ENCODE results near the gene ACVR1B.
A peak's percentile ranks its signal among the peaks of the same experiment; 100 is the strongest.

Gene ACVR1B

DNA sequence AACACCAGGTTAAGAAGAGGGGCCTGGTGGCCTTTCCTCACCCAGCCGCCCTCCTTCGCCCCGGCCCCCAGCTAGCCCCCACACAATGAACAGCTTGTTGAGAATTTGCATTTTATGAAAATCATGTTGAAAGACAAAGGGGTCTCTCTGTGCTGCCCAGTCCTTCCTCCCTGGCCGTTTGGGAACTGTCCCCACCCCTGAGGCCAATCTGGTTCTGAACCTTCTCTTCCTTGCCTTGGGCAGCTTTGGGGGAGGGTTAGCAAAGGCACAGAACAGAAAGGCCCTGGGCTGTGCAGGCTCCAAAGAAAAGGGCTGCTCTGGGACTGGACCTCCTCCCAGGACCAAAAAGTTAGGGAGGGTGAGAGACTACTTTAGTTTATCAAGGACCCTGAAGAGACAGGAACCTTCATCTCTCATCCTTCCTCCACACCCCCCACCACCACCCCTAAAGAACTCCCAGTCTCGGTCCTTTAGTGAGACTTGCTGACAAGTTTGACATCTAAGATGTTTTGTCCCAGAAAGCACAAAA lies 56.5 kb downstream of the ACVR1B start:
- TF ChIP-seq, protein P1, sequence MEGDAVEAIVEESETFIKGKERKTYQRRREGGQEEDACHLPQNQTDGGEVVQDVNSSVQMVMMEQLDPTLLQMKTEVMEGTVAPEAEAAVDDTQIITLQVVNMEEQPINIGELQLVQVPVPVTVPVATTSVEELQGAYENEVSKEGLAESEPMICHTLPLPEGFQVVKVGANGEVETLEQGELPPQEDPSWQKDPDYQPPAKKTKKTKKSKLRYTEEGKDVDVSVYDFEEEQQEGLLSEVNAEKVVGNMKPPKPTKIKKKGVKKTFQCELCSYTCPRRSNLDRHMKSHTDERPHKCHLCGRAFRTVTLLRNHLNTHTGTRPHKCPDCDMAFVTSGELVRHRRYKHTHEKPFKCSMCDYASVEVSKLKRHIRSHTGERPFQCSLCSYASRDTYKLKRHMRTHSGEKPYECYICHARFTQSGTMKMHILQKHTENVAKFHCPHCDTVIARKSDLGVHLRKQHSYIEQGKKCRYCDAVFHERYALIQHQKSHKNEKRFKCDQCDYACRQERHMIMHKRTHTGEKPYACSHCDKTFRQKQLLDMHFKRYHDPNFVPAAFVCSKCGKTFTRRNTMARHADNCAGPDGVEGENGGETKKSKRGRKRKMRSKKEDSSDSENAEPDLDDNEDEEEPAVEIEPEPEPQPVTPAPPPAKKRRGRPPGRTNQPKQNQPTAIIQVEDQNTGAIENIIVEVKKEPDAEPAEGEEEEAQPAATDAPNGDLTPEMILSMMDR (IDR thresholded peaks at IDR 0.05) = no peak
- Histone ChIP-seq H3K4me3 (ENCODE audit: low read depth in 1 of 2, low read length in 1 of 2) (peak overlapping the region in 1 of 2 experiments; percentile 63), H3K9me3 (no peaks in the 10 kb centered on the region), H3K36me3 (no peaks in the 10 kb centered on the region), H3K4me1 (ENCODE audit: control insufficient read depth in 1 of 2, insufficient read depth in 1 of 2, low read depth in 1 of 2, low read length in 1 of 2) (peaks cover 24 to 30% of the 10 kb centered on the region in 2 experiments), H3K27ac (no peak overlapping the region), H3K27me3 (peaks cover 81% of the 10 kb centered on the region)

DNA sequence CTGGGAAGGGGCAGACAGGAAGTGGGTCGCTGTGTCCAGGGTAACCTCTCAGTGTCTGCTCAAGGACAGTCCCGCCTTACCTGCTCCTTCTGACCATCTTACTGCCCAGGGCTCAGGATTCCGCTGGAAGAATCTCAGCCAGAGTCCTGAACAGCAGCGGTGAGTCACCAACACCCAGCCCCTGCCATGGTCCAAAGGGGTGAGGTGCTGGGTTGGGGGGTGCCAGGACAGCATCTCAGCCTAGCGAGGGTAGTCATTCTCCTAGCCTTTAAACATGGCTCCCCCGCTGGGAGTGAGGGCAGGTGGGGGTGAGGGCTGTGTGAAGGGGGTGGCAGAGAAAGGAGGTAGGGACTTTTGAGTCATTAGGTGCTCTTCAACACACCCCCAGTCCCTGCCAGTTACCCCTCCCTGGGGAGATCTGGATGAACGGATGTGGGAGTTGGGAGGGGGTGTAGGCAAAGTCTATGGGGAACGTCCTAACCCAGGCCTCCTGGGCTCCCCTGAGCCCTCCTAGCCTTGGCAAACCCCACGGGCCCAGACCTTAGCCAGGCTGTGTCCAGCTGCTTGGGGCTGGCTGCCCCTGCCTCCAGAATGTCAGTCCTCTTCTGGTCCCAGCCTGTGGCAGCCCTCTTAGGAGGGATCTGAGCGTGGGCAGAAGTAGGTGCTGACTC lies 57.7 kb downstream of the ACVR1B start:
- H3K27ac ChIP-seq = no peak overlapping the region

DNA sequence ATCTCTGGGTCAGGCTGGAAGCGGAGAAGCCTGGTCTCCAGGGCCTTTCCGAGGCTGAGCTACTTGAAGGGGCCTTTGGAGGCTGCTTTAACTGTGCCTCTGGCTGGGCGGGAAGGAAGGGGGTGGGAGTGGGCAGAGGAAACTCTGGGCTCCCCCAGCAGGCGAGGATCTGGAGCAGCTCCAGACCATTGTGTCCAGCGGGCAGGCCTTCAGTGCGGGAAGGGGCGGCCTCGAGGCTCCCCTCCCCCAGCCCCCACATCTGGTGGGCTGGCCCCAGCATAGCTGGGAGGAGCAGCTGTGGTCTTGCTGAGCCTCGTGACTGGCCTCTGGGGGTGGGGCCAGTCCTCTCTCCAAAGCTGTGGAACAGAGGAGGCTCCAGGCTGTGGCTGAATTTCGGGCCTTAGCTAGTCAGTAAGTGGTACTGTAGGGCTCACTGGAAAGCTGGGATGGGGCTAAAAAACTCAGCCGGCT lies 58.7 kb downstream of the ACVR1B start:
- peaks cover 23 to 26% of the 10 kb centered on the region in 2 experiments for H3K4me1 ChIP-seq (ENCODE audit: control insufficient read depth in 1 of 2, insufficient read depth in 1 of 2, low read depth in 1 of 2, low read length in 1 of 2)

More for the DNA sequence above, 57.7 kb downstream of the ACVR1B start:
- Histone ChIP-seq H3K9me3 (no peaks in the 10 kb centered on the region), H3K36me3 (no peaks in the 10 kb centered on the region), H3K4me1 (ENCODE audit: control insufficient read depth in 1 of 2, insufficient read depth in 1 of 2, low read depth in 1 of 2, low read length in 1 of 2) (peaks cover 24 to 30% of the 10 kb centered on the region in 2 experiments), H3K4me3 (ENCODE audit: low read depth in 1 of 2, low read length in 1 of 2) (no peak overlapping the region), H3K27me3 (peaks cover 72% of the 10 kb centered on the region)
- TF ChIP-seq, protein P1 (IDR thresholded peaks at IDR 0.05) = no peak

DNA sequence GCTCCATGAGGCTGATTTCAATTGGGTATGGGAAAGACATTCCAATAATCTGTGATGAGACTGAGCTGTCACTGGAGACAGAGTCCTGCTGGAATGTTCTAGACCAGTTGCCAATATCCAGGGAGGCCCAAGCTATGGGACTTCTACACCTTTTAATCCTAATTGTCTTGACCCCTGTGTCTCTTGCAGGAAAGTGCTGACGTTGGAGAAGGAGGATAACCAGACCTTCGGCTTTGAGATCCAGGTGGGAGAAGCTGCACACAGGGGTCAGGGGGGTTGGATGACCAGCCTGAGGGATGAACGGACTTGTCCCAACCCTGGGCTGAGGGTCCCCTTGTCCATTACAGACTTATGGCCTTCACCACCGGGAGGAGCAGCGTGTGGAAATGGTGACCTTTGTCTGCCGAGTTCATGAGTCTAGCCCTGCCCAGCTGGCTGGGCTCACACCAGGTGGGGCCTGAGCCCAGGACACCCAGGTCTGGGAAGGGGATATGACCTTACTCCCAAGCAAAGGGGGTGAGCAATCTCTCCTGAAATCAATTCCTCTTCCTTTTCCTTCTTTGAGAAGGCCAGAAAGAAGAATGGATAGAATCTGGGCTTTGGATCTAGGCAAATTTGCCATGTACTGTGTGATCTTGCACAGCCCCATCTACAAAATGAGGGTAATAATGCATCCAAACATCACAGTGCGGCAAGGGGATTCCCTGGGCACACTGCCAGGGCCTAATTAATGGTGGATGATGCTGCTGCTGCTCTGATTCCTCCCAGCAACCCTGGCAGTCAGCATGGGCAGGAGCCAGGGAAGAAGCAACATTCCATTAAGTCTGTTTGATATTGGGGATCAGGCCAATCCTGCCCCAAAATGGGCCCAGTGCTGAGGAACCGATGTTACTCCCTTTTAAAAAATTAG lies 59.4 kb downstream of the ACVR1B start:
- Histone ChIP-seq H3K27me3 (peaks cover 54% of the 10 kb centered on the region), H3K9me3 (no peaks in the 10 kb centered on the region), H3K4me3 (ENCODE audit: low read depth in 1 of 2, low read length in 1 of 2) (no peak overlapping the region), H3K4me1 (ENCODE audit: control insufficient read depth in 1 of 2, insufficient read depth in 1 of 2, low read depth in 1 of 2, low read length in 1 of 2) (peaks cover 16 to 18% of the 10 kb centered on the region in 2 experiments), H3K27ac (no peak overlapping the region), H3K36me3 (no peaks in the 10 kb centered on the region)
- TF ChIP-seq, protein P1 (IDR thresholded peaks at IDR 0.05) = no peak

More for the DNA sequence above, 58.7 kb downstream of the ACVR1B start:
- H3K36me3 ChIP-seq = no peaks in the 10 kb centered on the region
- no peak overlapping the region for H3K4me3 ChIP-seq (ENCODE audit: low read depth in 1 of 2, low read length in 1 of 2)
- TF ChIP-seq, protein P1 (IDR thresholded peaks at IDR 0.05) = no peak
- H3K27ac ChIP-seq = no peak overlapping the region
- H3K9me3 ChIP-seq = no peaks in the 10 kb centered on the region
- H3K27me3 ChIP-seq = peaks cover 62% of the 10 kb centered on the region

DNA sequence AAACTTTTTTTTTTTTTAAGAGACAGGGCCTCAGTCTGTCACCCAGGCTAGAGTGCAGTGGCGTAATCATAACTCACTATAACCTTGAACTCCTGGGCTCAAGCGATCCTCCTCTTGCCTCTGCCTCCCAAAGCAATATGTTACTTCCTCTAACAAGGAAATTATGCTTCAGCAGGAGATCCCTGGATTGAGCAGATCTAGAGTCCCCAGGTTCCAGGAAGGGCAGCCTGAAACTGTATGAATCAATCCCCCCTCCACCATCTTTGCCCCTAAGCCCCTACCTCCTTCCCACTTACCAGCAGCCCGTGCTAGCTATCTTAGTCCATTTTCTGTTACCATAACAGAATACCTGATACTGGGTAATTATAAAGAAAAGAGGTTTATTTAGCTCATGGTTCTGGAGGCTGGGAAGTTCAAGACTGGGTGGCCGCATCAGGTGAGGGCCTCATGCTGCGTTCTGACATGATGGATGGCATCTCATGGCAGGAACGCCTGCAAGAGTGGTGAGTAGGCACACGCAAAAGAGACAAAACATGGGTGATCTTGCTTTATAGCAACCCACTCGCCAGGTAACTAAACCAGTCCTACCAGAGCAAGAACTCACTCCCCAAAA lies 60.2 kb downstream of the ACVR1B start:
- TF ChIP-seq, protein P1 (IDR thresholded peaks at IDR 0.05) = no peak
- H3K4me1 ChIP-seq (ENCODE audit: control insufficient read depth in 1 of 2, insufficient read depth in 1 of 2, low read depth in 1 of 2, low read length in 1 of 2) = peaks cover 10 to 11% of the 10 kb centered on the region in 2 experiments
- no peaks in the 10 kb centered on the region for H3K36me3 ChIP-seq

More for the DNA sequence above, 60.2 kb downstream of the ACVR1B start:
- no peak overlapping the region for H3K27ac ChIP-seq
- H3K9me3 ChIP-seq = no peaks in the 10 kb centered on the region
- H3K4me3 ChIP-seq (ENCODE audit: low read depth in 1 of 2, low read length in 1 of 2) = no peak overlapping the region
- H3K27me3 ChIP-seq = peaks cover 47% of the 10 kb centered on the region

Measured in neutrophil (primary cell).